NCI-H345 treated with DMSO at 0.1 percent for 48 hours (cell line): ENCODE data around the gene REEP3.
"Not testable (repeated sequence)": the region's sequence is repeated elsewhere in the genome, so short reads cannot be mapped to it uniquely, and the experiment has no call there.

ENCODE experiments used
- DNase-seq: peaks from one replicate; lab custom pipeline; 2025; ENCODE audit not compliant: unreplicated experiment; lab: John Stamatoyannopoulos, UW

REEP3 gene

DNA sequence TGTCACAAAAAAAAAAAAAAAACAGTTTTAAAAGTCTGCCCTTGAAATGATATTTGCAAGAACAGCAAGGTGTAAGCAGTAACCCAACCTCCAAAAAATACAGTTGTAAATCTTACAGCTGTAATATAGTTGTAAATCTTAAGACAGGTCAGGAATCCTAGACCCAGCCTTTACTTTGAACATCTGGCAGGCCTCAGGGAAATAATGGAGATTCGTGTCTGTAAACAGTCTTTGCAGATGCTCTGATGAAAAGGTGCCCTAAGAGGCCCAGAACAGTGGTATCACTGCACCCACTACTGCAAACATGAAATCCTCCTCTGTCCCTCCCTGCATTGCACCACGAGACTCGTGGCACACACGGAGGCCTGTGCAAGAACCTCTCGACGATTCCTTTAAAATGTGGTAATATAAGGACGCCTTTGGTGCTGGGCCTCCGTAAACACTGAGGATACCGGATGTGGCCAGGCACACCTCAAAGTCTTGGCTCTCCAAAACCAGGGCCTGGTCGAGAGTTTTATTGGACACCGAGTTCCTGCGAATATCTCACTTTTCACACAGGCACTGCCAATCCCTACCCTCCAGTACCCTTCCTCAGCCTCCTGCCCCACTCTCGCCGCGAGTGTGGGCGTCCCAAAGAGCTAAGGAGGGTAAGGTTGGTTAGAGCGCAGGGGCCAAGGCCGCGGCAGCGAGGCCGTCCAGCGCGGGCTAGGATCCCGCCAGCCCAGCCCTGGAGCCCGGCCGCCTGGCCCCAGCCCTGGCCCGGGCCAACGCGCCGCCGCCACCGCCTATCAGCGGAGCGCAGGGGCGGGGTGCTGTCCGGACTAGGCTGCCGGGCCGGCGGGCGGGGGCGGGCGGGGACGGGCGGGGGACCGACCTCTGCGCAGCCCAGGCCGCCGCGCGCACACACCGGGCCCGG lies at the start of gene REEP3:
REEP3 (plus strand) TSS at position 902 of the 916 bp plus-strand sequence. CDS start 145 bp downstream, outside the sequence.
- peak; percentile 4 for DNase-seq

DNA sequence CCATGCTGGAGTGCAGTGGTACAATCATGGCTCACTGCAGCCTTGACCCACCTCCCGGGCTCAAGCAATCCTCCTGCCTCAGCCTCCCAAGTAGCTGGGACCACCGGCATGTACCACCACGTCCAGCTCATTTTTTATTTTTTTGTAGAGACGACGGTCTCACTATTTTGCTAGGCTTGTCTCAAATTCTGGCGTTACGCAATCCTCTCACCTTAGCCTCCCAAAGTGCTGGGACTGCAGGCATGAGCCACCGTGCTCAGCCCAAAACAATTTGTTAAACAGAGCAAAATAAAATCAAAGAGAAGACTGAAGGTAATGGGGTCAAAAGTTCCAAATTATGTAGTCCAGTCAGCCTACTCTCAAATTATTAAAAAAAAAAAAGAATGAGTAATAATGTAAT lies 46.7 kb upstream of the REEP3 start:
- DNase-seq: no peak

- no peak for DNase-seq
Measured at GRCh38 chr10:63477927-63478326, 43.3 kb upstream of the REEP3 start.

- no peak for DNase-seq
Measured at GRCh38 chr10:63478564-63478963, 42.6 kb upstream of the REEP3 start.

DNA sequence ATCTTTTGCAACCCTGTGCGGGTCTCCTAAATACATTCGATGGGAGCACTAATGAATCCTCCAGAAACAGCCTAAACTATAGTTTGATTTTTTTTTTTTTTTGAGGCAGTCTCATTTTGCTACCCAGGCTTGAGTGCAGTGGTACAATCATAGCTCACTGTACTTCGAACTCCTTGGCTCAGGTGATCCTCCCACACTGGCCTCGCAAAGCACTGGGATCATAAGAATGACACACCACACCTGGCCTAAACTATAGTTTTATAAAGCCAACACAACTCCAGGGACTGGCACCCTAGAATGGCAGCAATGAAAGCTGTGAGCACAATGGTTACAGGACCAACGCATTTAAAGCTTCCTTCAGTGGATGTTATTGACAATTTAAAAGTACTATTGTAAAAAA lies 41.0 kb upstream of the REEP3 start:
- no peak for DNase-seq

DNA sequence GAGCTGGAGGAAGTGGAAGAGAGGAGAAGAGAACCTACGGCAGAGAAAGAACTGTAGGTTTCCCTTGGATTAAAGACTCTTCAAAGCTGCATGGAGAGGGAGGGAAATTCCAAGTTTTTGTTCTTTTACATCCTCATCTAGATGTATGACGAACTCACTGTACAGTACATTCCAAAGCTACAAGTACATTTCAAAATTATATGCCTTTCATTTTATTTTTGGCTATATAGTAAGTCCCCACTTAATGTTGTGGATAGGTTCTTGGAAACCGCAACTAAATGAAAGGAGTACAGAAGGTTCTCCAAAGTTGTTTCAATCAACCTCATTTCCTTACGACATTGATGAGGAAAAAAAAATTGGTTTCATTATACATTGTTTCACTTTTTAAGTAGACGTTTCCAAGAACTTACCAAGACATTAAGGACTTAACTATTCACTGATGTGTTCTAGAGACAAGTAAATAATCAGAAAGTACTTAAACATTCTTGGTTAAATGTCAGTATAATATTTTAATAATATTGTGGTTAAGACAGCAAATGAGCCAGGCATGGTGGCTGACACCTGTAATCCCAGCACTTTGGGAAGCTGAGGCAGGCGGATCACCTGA lies 39.3 kb upstream of the REEP3 start:
- DNase-seq: no peak

DNA sequence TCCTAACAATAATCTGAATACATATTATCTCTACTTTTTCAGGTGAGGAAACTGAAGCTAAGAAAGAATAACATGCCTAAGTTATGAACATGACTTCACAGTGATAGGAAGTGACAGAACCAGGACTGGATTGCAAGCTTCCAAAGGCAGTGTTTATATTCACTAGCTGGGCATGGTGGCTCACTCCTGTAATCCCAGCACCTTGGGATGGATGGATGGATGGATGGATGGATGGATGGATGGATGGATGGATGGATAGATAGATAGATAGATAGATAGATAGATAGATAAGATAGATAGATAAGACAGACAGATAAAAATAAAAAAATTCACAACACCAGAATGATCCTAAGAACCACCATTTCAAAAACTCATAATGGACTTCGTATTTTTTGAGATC lies 37.2 kb upstream of the REEP3 start:
- no peak for DNase-seq

DNA sequence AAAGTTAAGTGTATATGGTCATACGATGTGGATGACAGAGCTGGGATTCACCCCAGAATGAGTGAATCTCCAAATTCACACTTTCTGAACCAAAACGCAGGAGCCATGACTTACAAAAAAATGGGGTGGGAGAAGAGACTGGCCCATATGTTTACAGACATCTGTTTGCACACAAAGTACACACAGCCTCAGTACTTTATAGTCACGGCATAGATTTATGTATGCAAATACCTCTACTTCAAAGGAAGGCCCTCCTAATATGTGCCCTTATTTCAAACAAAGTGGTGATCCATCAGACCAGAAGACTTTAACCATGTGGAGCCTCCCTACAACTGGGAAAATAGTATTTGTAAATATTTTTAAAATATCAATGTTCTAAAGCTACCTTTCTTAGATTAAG lies 33.2 kb upstream of the REEP3 start:
- DNase-seq: no peak

- no peak for DNase-seq
Measured at GRCh38 chr10:63489838-63490237, 31.4 kb upstream of the REEP3 start.

GRCh38 chr10:63491588-63492316 lies 29.4 kb upstream of the REEP3 start:
- DNase-seq: no peak

DNA sequence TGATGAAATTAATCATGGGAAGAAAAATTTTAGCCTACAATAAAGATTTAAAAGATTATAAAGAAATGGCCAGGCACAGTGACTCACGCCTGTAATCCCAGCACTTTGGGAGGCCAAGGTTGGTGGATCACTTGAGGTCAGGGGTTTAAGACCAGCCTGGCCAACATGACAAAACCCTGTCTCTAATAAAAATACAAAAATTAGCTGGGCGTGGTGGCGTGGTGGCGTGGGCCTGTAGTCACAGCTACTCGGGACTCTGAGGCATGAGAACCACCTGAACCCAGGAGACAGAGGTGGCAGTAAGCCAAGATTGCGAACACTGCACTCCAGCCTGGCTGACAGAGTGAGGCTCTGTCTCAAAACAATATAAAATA lies 28.9 kb upstream of the REEP3 start:
- not testable (repeated sequence) for DNase-seq

DNA sequence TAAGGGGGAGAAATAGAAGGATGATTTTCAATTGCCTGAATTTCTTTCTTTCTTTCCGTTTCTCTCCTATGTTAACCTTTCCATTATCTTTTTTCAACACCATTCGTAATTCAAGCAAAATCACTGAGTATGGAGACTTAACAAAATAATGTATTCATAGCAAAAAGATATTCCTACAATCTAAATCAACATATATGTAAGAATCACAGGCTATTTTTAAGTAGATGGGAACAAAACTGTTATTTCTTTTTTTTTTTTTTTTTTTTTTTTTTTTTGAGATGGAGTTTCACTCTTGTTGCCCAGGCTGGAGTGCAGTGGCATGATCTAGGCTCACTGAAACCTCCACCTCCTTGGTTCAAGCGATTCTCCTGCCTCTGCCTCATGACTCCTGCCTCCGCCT lies 28.2 kb upstream of the REEP3 start:
- no peak for DNase-seq

DNA sequence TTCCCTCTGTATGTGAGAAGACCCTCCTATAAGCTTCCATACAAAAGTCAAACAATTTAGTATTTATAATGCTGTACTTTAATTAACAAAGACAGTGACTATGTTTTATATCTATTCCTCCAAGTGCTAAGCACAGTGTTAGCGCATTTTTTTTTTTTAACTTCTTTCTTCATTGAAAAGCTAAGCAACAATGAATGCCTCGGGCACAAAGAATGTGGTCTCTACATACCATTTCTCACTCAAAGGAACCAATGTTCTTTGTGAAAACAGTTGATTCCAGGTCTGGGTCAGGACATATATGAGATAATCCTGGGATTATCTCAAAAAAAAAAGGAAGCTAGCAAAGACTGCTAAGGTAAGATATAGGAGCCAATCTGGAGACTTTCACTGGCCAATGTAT lies 26.2 kb upstream of the REEP3 start:
- DNase-seq: no peak

- DNase-seq: no peak
Measured at GRCh38 chr10:63496561-63496960, 24.6 kb upstream of the REEP3 start.

DNA sequence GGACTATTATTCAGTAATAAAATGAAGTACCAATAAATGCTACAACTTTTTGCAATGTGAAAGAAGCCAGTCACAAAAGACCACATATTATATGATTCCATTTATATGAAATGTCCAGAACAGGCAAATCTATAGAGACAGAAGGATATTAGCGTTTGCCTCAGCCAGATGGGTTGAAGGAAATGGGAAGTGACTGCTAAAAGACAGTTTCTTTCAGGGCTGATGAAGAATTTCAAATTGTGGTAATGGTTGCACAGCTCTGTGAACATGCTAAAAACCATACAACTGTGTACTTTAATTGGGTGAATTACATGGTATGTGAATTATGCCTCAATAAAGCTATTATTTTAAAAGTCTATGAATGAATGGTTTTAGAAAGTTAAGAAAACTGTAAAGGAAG lies 23.9 kb upstream of the REEP3 start:
- no peak for DNase-seq

DNA sequence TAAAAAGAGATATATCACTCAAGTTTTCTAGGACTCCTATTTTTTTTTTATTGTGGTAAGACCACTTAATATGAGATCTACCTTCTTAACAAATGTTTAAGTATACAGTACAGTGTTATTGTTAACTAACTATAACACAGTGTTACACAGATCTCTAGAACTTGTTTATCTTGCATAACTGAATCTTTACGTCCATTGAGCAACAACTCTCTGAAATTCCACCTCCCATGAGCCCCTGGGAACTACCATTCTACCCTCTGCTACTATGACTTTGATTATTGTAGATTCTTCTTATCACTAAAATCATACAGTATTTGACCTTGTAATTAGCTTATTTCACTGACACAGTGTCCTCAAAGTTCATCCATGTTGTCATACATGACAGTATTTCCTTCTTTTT lies 22.5 kb upstream of the REEP3 start:
- DNase-seq: no peak

- DNase-seq: not testable (repeated sequence)
Measured at GRCh38 chr10:63500551-63500950, 20.6 kb upstream of the REEP3 start.

DNA sequence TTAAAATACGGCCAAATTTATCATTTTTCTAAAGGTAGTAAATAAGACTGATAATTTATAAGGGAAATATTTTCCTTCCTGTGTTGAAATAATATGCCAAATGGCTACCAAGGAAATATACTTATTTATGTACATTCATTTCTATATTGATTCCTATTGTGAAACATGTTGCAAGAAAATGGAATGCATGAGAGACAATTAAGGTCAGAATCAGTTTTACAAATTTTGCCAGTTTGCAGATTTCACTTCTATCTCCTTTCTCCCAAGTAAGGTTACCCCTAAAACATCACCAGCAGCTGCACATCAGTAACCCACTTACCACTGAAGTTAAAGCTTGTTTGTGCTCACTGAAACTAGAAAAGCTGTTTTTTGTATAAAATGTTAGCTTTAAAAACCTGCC lies 19.2 kb upstream of the REEP3 start:
- no peak for DNase-seq

GRCh38 chr10:63502832-63503231 lies 18.4 kb upstream of the REEP3 start:
- no peak for DNase-seq

- DNase-seq: no peak
Measured at GRCh38 chr10:63503395-63503794, 17.8 kb upstream of the REEP3 start.

- no peak for DNase-seq
Measured at GRCh38 chr10:63504145-63504881, 16.9 kb upstream of the REEP3 start.
